ENCODE measurements around the gene DYNC2H1. TPM values are rescaled to one million over a fixed set of nuclear protein-coding genes. Genes with fewer than 3 reads are reported as not detected.

DYNC2H1 gene
- total RNA-seq, 1 experiment from 2014 or later = 12.4 TPM

DNA sequence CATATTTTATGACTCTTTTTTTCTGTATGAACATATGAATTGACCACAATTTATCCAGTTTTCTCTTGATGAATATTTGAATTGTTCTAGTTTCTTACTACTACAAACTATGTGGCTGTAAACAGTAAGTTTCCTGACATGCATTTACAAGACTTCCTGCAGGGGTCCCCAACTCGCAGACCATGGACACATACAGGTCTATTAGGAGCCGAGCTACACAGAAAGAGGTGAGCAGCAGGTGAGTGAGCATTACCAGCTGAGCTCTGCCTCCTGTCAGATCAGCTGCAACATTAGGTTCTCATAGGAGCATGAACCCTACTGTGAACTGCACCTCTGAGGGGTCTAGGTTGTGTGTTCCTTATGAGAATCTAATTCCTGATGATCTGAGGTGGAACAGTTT, 379.4 kb downstream of the DYNC2H1 start:
- no TSS peak for BruUV-seq (replicated peaks)
- CTCF ChIA-PET = no interaction called here
- Histone ChIP-seq H3K4me1 (ENCODE audit: control insufficient read depth, insufficient read depth, low read length) (no peaks in the 10 kb centered on the region), H3K27ac (ENCODE audit: low read length) (no peak overlapping the region), H3K36me3 (ENCODE audit: control insufficient read depth, insufficient read depth, low read length) (no peaks in the 10 kb centered on the region), H3K4me3 (ENCODE audit: low read depth in 2 of 2, low read length in 2 of 2) (no peak overlapping the region), H3K9me3 (ENCODE audit: control insufficient read depth, insufficient read depth, low read depth, low read length) (peaks cover 4% of the 10 kb centered on the region; the same call in 1 of the 2 replicates), H3K27me3 (ENCODE audit: control insufficient read depth, insufficient read depth, low read length) (no peaks in the 10 kb centered on the region)
- no peak for ATAC-seq
- in situ Hi-C loops (cut with HindIII; ENCODE audit: low pct_unique_long_range_greater_than_20kb, low sequenced_read_pairs) (no loop called here), intact Hi-C loops (cut with micrococcal nuclease; ENCODE audit: unreplicated experiment) (no loop called here)
- POLR2A ChIA-PET = no interaction called here
- TF ChIP-seq SIN3A (IDR thresholded peaks at IDR 0.05; ENCODE audit: borderline replicate concordance, insufficient read depth, low read depth, low read length) (no peak), POLR2AphosphoS5 (IDR thresholded peaks at IDR 0.05; ENCODE audit: low read depth, low read length) (no peak), TCF7L2 (IDR thresholded peaks at IDR 0.05; ENCODE audit: low read depth, low read length) (no peak)
- TF ChIP-seq, protein P1, sequence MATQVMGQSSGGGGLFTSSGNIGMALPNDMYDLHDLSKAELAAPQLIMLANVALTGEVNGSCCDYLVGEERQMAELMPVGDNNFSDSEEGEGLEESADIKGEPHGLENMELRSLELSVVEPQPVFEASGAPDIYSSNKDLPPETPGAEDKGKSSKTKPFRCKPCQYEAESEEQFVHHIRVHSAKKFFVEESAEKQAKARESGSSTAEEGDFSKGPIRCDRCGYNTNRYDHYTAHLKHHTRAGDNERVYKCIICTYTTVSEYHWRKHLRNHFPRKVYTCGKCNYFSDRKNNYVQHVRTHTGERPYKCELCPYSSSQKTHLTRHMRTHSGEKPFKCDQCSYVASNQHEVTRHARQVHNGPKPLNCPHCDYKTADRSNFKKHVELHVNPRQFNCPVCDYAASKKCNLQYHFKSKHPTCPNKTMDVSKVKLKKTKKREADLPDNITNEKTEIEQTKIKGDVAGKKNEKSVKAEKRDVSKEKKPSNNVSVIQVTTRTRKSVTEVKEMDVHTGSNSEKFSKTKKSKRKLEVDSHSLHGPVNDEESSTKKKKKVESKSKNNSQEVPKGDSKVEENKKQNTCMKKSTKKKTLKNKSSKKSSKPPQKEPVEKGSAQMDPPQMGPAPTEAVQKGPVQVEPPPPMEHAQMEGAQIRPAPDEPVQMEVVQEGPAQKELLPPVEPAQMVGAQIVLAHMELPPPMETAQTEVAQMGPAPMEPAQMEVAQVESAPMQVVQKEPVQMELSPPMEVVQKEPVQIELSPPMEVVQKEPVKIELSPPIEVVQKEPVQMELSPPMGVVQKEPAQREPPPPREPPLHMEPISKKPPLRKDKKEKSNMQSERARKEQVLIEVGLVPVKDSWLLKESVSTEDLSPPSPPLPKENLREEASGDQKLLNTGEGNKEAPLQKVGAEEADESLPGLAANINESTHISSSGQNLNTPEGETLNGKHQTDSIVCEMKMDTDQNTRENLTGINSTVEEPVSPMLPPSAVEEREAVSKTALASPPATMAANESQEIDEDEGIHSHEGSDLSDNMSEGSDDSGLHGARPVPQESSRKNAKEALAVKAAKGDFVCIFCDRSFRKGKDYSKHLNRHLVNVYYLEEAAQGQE (IDR thresholded peaks at IDR 0.05; ENCODE audit: insufficient read depth in 1 of 2, low read depth in 2 of 2, low read length in 1 of 2) = no peak
- TF ChIP-seq, protein P2, sequence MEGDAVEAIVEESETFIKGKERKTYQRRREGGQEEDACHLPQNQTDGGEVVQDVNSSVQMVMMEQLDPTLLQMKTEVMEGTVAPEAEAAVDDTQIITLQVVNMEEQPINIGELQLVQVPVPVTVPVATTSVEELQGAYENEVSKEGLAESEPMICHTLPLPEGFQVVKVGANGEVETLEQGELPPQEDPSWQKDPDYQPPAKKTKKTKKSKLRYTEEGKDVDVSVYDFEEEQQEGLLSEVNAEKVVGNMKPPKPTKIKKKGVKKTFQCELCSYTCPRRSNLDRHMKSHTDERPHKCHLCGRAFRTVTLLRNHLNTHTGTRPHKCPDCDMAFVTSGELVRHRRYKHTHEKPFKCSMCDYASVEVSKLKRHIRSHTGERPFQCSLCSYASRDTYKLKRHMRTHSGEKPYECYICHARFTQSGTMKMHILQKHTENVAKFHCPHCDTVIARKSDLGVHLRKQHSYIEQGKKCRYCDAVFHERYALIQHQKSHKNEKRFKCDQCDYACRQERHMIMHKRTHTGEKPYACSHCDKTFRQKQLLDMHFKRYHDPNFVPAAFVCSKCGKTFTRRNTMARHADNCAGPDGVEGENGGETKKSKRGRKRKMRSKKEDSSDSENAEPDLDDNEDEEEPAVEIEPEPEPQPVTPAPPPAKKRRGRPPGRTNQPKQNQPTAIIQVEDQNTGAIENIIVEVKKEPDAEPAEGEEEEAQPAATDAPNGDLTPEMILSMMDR (IDR thresholded peaks at IDR 0.05) = no peak
- no peak for DNase-seq (ENCODE audit: low read depth, low spot score)

DNA sequence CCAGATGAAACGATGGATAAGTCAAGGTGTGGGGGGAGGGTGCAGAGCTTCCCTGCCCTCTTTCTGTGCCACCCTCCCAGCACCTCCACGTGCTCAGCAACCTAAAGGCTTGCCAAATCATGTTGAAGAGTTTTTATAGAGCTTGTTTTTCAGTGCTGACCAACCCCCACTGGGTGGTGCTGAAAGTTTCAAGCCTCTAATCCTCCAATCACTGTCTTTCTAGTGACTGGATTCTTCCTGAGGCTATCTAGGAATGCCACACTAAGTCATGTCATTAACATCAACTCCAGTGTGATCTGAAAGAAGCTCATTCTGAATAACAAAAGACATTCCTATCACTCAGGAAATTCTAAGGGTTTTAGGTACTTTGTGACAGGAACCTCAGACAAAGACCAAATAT, 382.6 kb downstream of the DYNC2H1 start:
- DNase-seq (ENCODE audit: low read depth, low spot score) (no peak), ATAC-seq (no peak)
- H3K36me3 ChIP-seq (ENCODE audit: control insufficient read depth, insufficient read depth, low read length) = no peaks in the 10 kb centered on the region
- no TSS peak for BruUV-seq (replicated peaks)
- in situ Hi-C loops (cut with HindIII; ENCODE audit: low pct_unique_long_range_greater_than_20kb, low sequenced_read_pairs) (no loop called here), intact Hi-C loops (cut with micrococcal nuclease; ENCODE audit: unreplicated experiment) (no loop called here)
- ChIA-PET CTCF (no interaction called here), POLR2A (no interaction called here)
- no peak overlapping the region for H3K4me3 ChIP-seq (ENCODE audit: low read depth in 2 of 2, low read length in 2 of 2)
- no peak overlapping the region for H3K27ac ChIP-seq (ENCODE audit: low read length)
- H3K4me1 ChIP-seq (ENCODE audit: control insufficient read depth, insufficient read depth, low read length) = no peaks in the 10 kb centered on the region
- peaks cover 4% of the 10 kb centered on the region; the same call in 1 of the 2 replicates for H3K9me3 ChIP-seq (ENCODE audit: control insufficient read depth, insufficient read depth, low read depth, low read length)
- no peaks in the 10 kb centered on the region for H3K27me3 ChIP-seq (ENCODE audit: control insufficient read depth, insufficient read depth, low read length)
- TF ChIP-seq, protein P1 (IDR thresholded peaks at IDR 0.05; ENCODE audit: insufficient read depth in 1 of 2, low read depth in 2 of 2, low read length in 1 of 2) = no peak
- TF ChIP-seq, protein P2 (IDR thresholded peaks at IDR 0.05) = no peak
- no peak for TF ChIP-seq SIN3A (IDR thresholded peaks at IDR 0.05; ENCODE audit: borderline replicate concordance, insufficient read depth, low read depth, low read length)
- TF ChIP-seq POLR2AphosphoS5 (IDR thresholded peaks at IDR 0.05; ENCODE audit: low read depth, low read length) = no peak
- TF ChIP-seq TCF7L2 (IDR thresholded peaks at IDR 0.05; ENCODE audit: low read depth, low read length) = no peak

Data from Panc1 (cell line).